GM12891 (cell line): ENCODE data around the gene SLC6A20.

ENCODE experiments used
- POLR2A ChIP-seq: IDR thresholded peaks from 2 replicates; pipeline ENCODE4 v1.6.1; 2011; ENCODE audit warnings: low read depth, low read length, control low read depth
- POLR2AphosphoS5 ChIP-seq: IDR thresholded peaks from 2 replicates; pipeline ENCODE4 v1.6.1; 2011; ENCODE audit warnings: low read depth, low read length, control low read depth
- POU2F2 ChIP-seq: IDR thresholded peaks from 2 replicates; pipeline ENCODE4 v1.6.1; 2011; ENCODE audit warnings: low read depth, mild to moderate bottlenecking, control low read depth, low read length, moderate library complexity
- SPI1 ChIP-seq: IDR thresholded peaks from 2 replicates; pipeline ENCODE4 v1.6.1; 2011; ENCODE audit warnings: low read depth, low read length, control low read depth
- TAF1 ChIP-seq: IDR thresholded peaks from 2 replicates; pipeline ENCODE4 v1.6.1; 2011; ENCODE audit warnings: low read depth, low read length, control low read depth

DNA sequence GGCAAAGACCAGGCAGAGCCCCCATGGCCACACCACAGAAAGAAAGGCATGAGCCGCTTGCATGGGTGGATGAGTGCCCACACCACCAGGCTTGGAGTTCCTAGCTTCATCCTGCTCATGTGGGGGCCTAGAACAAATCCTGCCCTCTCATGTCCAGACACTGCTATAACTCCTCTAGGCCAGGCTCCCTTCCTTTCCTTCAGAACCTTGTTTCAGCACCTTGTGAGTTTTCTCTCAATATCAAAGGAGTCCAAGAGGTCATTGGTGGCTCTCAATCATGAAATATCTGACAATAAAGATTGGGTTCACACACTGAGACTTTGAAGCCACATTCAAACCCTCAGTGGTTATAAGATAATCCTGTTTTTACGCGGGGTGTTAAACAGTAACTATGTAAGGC lies 12.7 kb downstream of the SLC6A20 start:
- TF ChIP-seq TAF1 = no peak
- no peak for TF ChIP-seq SPI1
- no peak for TF ChIP-seq POLR2A
- no peak for TF ChIP-seq POLR2AphosphoS5
- no peak for TF ChIP-seq POU2F2
